LoVo (cell line): ENCODE data around the gene MALRD1.

ENCODE experiments used
- DNase-seq: peaks from one replicate; pipeline ENCODE4 v3.0.0-alpha.2; 2016; ENCODE audit warnings: low spot score

MALRD1 gene

GRCh38 chr10:19373988-19374387 lies 325.4 kb downstream of the MALRD1 start:
- no peak for DNase-seq

GRCh38 chr10:19385846-19386450 lies 337.3 kb downstream of the MALRD1 start:
- DNase-seq: no peak

DNA sequence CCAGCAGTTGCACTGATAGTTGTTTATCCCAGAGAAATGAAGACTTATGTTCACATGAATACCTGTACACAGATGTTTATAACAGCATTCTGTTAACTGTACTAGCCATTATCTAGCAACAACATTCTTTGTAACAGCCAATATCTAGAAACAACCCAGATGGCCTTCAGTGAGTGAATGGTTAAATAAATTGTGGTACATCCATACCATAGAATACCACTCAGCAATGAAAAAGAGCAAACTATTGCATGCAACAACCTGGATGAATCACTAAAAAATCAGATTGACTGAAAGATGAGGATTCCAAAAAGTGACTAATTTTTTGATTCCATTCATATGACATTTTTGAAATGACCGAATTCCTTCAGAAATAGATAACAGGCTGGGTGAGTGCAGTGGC lies 360.3 kb downstream of the MALRD1 start:
- no peak for DNase-seq

- no peak for DNase-seq
These were observed 362.5 kb downstream of the MALRD1 start for GRCh38 chr10:19411119-19411518.

- DNase-seq: peak; percentile 7
These were observed 363.9 kb downstream of the MALRD1 start for GRCh38 chr10:19412531-19412930.

- DNase-seq: no peak
These were observed 367.6 kb downstream of the MALRD1 start for GRCh38 chr10:19416164-19416563.

DNA sequence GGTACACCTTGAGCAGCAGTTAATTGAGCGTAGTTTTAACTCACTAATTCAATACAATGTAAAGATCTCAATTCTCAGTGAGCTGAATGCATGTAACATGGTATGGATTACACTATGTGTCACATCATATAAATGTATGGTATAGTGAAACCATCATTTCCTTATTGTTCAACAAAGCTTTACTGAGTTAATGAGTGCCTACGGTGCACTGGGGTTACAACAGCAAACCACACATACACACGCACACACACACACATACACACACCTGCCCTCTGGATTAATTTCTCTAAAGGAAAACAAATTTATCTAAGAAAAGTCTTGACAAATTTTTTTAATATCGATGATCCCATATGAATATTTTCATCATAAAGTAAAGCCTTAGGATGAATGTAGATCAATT lies 369.1 kb downstream of the MALRD1 start:
- DNase-seq: no peak

- DNase-seq: no peak
These were observed 373.1 kb downstream of the MALRD1 start for GRCh38 chr10:19421674-19422073.

GRCh38 chr10:19426034-19426433 lies 377.4 kb downstream of the MALRD1 start:
- no peak for DNase-seq

GRCh38 chr10:19431622-19432351 lies 383.2 kb downstream of the MALRD1 start:
- no peak for DNase-seq

DNA sequence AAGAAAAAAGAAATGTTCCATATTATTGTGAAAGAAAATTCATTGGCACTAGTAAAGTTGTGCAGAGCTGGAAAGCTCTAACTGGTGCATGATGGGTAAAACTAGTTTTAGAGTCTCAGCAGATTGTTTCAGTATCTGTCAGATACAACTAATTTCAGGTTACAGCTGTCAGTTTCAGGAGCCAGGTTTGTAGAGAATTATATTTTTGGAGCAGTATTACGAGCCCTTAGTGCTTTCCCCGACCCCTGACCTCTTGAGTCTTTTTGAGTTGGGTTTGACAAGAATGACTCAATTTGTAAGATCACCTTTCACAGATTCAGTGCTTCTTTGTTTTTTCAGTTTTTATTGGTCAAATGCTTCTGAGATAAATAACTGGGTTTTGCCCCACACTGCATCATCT lies 401.3 kb downstream of the MALRD1 start:
- DNase-seq: no peak

DNA sequence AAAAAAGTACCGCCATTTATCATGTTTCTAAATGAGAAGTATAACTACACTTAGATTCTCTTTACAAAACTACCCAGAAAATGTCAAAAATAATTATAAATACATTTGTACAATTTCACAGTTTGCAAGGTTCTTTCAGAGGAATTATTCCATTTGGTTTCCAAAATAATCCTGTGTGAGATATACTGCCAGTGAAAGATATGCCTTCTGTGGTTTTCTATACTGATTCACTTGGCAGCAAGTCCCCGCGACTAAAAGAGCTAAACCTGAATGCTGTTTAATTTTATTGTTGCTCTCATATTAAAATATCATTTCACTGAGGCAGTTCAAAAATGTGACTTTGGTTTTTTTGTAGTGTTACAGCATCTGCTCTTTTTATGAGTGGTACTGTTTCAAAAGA lies 402.8 kb downstream of the MALRD1 start:
- no peak for DNase-seq

DNA sequence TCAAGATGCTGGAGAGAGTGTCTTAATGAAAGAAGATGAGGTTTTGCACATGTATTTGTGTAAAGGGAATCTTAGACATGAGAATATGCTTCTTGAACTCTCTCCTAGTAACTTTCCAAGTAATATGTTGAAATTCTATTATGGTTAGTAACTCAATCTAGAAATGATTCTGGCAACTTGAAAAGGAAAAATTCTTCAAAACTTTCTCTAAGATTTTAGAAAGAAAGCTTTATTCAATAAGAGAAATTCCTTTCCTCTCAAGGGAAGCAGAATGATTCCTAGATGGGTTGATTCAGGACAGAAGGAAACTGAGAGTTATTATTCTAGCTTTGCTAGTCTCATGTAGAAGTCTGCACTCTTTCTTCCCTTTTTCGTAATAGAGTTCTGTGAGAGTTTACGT lies 403.3 kb downstream of the MALRD1 start:
- no peak for DNase-seq

GRCh38 chr10:19453967-19454366 lies 405.4 kb downstream of the MALRD1 start:
- no peak for DNase-seq

GRCh38 chr10:19461588-19461987 lies 413.0 kb downstream of the MALRD1 start:
- DNase-seq: no peak

GRCh38 chr10:19466709-19467108 lies 418.1 kb downstream of the MALRD1 start:
- no peak for DNase-seq

- DNase-seq: no peak
These were observed 419.8 kb downstream of the MALRD1 start for GRCh38 chr10:19468413-19468812.

- DNase-seq: no peak
These were observed 420.9 kb downstream of the MALRD1 start for GRCh38 chr10:19469521-19469920.

DNA sequence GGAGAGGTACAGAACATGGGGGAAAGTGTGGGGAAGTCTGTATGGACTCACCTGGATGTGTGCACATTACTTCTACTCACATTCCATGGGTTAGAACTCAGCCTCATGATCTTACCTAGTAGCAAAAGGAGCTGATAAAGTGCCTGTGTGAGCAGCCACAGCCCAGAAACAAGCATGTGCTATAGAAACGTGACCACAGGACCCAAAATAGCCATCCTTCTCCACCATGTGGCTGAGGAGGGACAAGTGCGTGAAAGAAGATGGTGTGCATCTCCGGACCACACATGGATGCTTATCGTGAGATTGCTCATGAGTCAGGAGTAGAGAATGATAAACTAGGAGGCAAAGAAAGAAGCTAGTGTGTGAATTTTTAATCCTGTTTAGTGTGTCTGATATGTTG lies 431.3 kb downstream of the MALRD1 start:
- DNase-seq: no peak

- DNase-seq: no peak
These were observed 431.8 kb downstream of the MALRD1 start for GRCh38 chr10:19480353-19480752.

DNA sequence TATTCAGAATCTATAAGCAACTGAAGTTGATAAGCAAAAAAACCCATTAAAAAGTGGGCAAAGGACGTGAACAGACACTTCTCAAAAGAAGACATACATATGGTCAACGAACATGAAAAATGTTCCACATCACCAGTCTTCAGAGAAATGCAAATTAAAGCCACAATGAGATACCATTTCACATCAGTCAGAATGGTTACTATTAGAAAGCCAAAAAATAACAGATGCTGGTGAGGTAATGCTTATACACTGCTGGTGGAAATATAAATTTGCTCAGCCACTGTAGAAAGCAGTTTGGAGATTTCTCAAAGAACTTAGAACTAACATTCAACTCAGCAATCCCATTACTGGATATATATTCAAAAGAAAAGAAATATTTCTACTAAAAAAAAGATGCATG lies 434.8 kb downstream of the MALRD1 start:
- DNase-seq: no peak

DNA sequence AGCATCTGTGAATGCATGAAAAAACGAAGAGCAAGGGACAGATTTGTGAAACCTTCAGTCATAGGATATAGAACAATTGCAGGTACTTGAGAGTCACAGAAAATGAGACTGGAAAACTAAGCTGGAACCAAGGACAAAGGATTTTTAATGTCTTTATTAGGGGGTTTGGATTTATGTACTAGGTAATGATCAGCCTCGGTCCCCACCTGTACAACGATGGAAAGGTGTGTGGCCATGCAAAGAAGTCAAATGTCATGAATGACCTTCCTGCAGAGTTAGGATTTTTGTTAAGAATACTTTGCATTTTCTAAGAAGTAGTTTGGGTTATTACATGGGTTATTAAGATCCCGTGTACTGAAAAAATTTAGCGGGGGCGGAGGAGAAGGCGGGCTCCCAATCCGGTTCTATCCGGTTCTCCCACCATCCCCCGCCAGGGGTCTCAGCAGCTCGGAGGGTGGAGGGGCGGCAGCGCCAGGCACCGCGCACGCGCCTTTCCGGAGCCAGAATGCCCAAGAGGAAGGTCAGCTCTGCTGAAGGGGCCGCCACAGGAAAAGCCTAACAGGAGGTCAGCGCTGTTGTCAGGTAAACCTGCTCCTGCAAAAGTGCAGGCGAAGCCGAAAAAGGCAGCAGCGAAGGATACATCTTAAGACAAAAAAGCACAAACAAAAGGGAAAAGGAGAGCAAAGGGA lies 440.1 kb downstream of the MALRD1 start:
- DNase-seq: no peak

DNA sequence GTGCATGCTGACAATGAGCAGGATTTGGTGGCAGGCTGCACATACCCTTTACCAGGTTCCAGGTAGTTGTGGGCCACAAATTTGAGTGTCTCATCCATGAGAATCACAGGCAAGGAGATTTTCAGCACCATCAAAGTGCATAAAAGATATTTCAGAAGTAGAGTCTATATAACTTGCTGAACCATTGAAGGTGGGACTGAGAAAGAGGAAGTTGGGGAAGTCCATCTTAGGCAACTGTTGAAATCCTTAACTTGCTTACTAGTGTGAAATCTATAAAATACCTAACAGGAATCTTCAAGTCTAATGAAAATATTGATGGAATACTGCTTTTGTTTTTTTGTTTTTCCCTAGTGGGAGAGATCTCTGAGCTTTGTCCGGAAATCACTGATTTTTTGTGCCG lies 442.6 kb downstream of the MALRD1 start:
- DNase-seq: no peak
